GM23338 (cell line): ENCODE results near the gene CRHR1.

ENCODE experiments used
- CREB1 ChIP-seq: fragments of 250-450 bp; sonication (Bioruptor Pico); IDR thresholded peaks from 2 replicates; pipeline ENCODE4 v1.5.0; 2020; ENCODE audit warnings: low read depth, mild to moderate bottlenecking, moderate library complexity
- ETS1 ChIP-seq: IDR thresholded peaks from 2 replicates; pipeline ENCODE4 v1.6.1; 2016; ENCODE audit warnings: antibody characterized with exemption
- EZH2 ChIP-seq: fragments of 200-600 bp; sonication (generic); IDR thresholded peaks from one replicate; pipeline ENCODE4 v1.8.0; 2017; ENCODE audit warnings: antibody characterized with exemption, mild to moderate bottlenecking, low read depth; ENCODE audit not compliant: unreplicated experiment
- EZH2phosphoT487 ChIP-seq: fragments of 200-600 bp; sonication (generic); IDR thresholded peaks from one replicate; pipeline ENCODE4 v1.8.1; 2018; ENCODE audit warnings: antibody characterized with exemption; ENCODE audit not compliant: unreplicated experiment
- JUNB ChIP-seq: IDR thresholded peaks from one replicate; pipeline ENCODE4 v1.6.1; 2016; ENCODE audit warnings: antibody characterized with exemption; ENCODE audit not compliant: unreplicated experiment
- POLR2AphosphoS5 ChIP-seq: IDR thresholded peaks from 2 replicates; pipeline ENCODE4 v1.6.1; 2016; ENCODE audit warnings: antibody characterized with exemption, low read depth
- REST ChIP-seq: IDR thresholded peaks from one replicate; pipeline ENCODE4 v1.6.1; 2018; ENCODE audit warnings: antibody characterized with exemption; ENCODE audit not compliant: unreplicated experiment
- STAT1 ChIP-seq: IDR thresholded peaks from one replicate; pipeline ENCODE4 v1.6.1; 2016; ENCODE audit warnings: antibody characterized with exemption; ENCODE audit not compliant: unreplicated experiment
- ZNF114 ChIP-seq: fragments of 250-450 bp; sonication (Bioruptor Pico); IDR thresholded peaks from 2 replicates; pipeline ENCODE4 v1.5.0; 2020; ENCODE audit warnings: mild to moderate bottlenecking, moderate library complexity
- ZNF462 ChIP-seq: fragments of 250-450 bp; sonication (Bioruptor Pico); IDR thresholded peaks from 2 replicates; pipeline ENCODE4 v1.5.0; 2020; ENCODE audit warnings: mild to moderate bottlenecking, moderate library complexity
- TF ChIP-seq, protein P1 (sequence below), 2 experiments: fragments of 200-600 bp in 1 of 2; sonication (generic) in 1 of 2; conservative IDR thresholded peaks; 2 replicates each; pipeline versions ENCODE4 v1.5.1 to v1.6.1; 2016 to 2017; ENCODE audit warnings: antibody characterized with exemption in 2 of 2, low read depth in 2 of 2, mild to moderate bottlenecking in 2 of 2, moderate library complexity in 1 of 2

- TF ChIP-seq ETS1 (no peak), REST (no peak), EZH2phosphoT487 (no peak), EZH2 (no peak), CREB1 (CRISPR knock-in tag) (no peak), JUNB (no peak), POLR2AphosphoS5 (no peak), ZNF114 (CRISPR knock-in tag) (no peak), STAT1 (no peak), ZNF462 (CRISPR knock-in tag) (no peak)
- TF ChIP-seq, protein P1, sequence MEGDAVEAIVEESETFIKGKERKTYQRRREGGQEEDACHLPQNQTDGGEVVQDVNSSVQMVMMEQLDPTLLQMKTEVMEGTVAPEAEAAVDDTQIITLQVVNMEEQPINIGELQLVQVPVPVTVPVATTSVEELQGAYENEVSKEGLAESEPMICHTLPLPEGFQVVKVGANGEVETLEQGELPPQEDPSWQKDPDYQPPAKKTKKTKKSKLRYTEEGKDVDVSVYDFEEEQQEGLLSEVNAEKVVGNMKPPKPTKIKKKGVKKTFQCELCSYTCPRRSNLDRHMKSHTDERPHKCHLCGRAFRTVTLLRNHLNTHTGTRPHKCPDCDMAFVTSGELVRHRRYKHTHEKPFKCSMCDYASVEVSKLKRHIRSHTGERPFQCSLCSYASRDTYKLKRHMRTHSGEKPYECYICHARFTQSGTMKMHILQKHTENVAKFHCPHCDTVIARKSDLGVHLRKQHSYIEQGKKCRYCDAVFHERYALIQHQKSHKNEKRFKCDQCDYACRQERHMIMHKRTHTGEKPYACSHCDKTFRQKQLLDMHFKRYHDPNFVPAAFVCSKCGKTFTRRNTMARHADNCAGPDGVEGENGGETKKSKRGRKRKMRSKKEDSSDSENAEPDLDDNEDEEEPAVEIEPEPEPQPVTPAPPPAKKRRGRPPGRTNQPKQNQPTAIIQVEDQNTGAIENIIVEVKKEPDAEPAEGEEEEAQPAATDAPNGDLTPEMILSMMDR (conservative IDR thresholded peaks at IDR 0.05; ENCODE audit: low read depth in 2 of 2) = no peak
Observed at GRCh38 chr17:45854209-45854608, 70.1 kb downstream of the CRHR1 start.
